ENCODE data around the gene HTD2.
A peak's percentile ranks its signal among the peaks of the same experiment; 100 is the strongest.
"Not testable (repeated sequence)": the region's sequence is repeated elsewhere in the genome, so short reads cannot be mapped to it uniquely, and the experiment has no call there.

HTD2 gene

DNA sequence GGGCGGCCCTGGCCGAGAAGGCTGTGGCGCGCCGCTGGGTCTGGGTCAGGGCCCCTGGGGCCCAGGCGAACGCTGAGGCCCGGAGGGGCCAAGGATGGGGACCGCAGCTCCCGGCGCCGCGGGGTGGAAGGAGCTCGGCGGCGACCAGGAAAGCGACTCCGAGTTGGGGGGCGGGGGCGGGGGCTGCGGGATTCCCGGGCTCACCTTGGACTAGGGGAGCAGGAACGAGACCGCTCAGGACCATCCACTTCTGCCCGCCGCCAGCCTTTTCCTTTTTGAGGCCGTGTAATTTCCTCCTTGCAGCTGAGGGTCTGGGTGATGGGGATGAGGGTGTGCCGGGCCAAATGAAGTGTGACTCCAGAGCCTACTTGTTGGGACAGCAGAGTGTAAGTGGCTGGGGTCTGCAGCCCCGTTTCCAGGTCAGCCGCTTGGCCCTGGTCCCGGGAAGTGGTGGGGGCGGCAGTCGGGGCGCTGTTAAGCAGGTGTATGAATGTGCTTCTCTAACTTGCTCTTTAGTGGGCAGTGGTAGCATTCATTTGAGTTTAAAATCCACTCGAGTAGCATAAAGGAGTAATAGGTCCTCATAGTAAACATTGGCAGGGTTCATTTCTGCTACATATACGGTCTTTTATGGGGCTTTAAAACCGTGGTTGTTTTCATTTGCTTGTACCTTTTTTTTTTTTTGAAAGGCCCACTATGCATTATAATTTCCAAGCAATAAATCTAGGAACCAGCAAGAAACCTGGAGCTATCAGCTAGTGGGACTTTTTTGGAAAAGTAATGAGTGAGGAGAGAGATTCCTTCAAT lies 27.1 kb downstream of the HTD2 start:
- peak; percentile 39 for DNase-seq

DNA sequence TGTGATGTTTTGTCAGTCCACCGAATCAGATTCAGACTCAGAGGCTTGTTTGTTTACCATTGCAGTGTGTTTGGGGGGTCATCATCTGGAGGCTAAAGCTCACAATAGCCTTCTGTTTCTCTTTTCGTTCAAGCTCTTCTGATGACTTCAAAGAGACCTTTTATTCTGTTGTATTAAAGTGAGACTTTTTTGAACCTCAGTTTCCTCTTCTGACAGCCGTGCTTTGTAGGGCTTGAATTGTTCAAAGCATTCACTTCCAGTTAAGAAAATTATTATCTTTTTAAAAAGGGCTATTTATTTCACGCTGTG lies 27.6 kb downstream of the HTD2 start:
- DNase-seq = peak; percentile 79

DNA sequence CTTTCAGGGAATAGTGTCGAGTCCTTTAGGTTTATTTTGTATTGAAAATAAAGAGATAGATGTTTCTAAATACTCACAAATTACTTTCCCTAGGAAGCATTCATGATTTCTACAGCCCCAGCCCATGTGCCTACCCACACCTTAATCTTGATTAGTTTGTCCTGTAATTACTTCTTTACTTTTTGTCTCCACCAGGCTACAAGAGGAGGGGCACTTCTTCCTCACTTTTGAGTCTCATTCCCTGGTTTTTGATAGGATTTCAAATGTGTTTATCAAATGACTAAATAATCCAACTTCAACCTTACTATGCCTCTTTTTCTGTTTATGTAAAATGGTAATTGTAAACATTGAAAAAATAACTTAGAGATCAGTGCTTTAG lies 28.2 kb downstream of the HTD2 start:
- DNase-seq = no peak

DNA sequence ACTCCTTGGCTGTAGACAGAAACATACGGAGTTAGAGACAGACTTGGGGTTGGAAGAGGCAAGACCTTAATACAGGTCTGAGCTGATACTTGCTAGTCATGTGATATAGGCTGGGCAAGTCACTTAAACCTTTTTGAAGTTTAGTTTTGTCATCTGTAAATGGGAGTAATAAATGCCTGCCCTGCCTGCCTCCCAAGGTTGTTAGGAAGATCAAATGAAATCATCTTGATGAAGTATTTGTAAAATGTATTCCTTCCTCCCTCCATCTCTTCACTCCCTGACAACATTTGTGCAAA lies 29.3 kb downstream of the HTD2 start:
- no peak for DNase-seq

DNA sequence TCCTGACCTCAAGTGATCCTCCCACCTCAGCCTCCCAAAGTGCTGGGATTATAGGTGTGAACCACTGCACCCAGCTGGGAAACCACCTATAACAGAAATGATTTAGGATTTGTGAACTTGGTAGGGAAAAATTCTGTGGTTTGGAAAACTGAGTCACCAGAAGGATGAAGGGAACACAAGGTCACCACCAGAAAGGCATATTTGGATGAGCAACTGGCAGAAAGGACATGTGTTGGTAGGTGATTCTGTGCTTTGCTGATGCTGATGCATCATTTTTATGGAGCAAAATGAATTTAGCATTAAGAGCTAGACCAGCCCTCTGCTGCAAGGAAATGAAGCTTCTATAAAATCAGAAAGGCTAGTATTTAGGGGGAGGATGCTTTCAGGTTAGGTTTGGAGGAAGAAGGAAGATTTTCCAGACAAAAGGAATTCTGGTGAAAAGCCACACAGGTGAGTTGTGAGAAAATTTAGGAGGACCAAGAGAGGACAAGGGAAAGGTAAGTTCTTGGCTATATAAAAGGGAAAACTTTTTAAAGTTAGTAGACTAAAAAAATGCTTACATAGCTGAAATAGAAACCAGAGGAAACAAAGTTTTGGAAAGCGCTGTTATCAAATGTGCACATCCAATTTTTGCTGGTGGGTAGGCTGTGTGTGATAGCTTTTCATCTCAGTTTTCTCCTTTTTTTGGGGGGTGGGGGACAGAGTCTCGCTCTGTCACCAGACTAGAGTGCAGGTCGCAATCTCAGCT lies 30.0 kb downstream of the HTD2 start:
- DNase-seq = no peak

DNA sequence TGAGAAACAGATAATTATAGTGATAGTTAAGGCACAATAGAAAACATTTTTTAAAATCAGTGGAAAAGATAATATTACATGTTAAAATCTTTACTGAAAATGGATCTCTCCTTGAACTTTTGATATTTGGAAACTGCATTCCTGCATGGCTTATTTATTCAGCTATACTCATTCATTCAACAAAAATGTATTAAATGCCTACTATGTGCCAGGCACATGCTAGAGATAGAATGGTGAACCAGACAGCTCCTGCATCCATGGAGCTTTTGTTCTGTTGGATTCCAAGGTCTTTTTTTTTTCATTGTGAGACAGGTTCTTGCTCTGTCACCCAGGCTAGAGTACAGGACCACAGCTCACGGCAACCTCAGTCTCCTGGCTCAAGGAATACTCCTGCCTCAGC lies 30.9 kb downstream of the HTD2 start:
- no peak for DNase-seq

DNA sequence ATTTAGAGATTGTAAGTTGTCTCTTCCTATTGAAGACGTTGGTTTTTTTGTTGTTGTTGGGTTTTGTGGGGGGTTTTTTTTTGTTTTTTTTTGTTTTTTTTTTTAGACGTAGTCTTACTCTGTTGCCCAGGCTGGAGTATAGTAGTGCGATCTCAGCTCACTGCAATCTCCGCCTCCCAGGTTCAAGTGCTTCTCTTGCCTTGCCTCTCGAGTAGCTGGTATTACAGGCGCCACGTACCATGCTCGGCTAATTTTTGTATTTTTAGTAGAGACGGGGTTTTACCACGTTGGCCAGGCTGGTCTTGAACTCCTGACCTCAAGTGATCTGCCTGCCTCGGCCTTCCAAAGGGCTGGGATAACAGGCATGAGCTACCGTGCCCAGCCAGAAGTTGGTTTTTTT lies 32.8 kb downstream of the HTD2 start:
- not testable (repeated sequence) for DNase-seq

DNA sequence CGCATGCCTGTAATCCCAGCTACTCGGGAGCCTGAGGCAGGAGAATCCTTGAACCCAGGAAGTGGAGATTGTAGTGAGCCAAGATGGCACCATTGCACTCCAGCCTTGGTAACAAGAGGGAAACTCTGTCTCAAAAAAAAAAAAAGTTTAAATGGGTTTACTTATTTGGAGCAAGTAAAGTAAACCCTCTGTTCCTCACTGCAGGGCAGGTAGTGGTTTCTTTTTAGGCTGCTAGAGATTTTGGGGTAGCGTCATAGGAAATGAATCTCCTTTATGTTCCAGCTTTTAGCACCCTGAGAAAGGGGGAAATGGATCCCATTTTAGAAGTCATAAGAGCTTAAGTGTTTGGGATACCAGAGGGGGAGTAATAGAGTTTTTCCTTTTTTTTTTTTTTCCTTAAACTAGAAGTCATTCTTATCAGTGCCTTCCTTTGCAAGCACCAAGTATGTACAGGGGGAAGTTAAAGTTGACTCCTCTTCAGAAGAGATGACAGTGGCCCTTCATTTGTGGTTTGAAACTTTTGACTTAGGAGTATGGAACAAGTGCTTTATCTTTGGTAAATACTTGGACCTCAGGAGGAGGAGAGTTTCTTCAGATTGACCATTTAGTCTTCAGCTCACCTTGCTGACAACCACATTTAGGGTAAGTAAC lies 34.4 kb downstream of the HTD2 start:
- no peak for DNase-seq

DNA sequence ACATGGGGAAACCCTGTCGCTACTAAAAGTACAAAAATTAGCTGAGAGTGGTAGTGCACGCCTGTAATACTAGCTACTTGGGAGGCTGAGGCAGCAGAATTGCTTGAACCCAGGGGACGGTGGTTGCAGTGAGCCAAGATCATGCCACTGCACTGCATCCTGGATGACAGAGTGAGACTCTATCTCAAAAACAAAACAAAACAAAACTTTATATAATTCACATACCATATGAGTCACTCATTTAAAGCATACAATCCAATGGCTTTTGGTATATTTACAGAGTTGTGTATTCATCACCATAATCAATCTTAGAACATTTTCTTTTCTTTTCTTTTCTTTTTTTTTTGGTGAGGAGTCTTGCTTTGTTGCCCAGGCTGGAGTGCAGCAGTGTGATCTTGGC lies 35.1 kb downstream of the HTD2 start:
- DNase-seq = no peak

DNA sequence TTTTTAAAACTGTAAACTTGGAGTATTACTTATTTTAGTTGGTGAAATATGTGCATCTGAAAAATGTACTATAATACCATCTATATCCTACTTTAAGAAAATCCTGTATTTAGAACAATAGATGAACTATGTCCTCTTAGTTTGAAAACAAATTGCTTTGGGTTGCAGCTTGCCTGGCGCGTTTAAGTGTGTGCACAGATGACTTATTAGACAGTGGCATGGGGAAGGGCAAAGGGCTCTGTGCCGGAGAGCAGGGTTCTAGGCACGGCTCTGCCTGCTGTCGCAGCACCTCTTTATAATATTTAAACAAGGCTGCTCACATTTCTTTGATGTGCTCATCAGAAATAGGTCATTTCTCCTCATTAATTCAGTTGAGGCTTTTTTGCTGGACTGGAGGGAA lies 36.4 kb downstream of the HTD2 start:
- peak; percentile 28 for DNase-seq

DNA sequence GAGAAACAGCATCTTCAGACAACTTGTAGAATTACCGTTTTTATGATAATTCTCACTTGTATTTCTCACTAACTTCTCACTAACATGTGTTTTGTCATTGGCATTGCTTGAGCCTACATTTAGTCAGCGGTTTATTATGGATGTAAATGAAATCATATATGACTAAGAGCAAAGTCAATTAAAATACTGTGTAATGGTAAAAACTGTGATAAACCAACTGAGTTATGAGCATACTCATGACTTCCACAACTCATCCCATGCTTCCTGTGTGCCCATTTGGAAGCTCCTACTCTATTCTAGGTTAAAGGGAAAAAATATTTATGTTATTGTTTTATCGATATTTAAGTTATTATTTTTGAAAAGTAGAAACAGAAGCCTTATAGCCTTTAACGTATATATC lies 39.1 kb downstream of the HTD2 start:
- no peak for DNase-seq

DNA sequence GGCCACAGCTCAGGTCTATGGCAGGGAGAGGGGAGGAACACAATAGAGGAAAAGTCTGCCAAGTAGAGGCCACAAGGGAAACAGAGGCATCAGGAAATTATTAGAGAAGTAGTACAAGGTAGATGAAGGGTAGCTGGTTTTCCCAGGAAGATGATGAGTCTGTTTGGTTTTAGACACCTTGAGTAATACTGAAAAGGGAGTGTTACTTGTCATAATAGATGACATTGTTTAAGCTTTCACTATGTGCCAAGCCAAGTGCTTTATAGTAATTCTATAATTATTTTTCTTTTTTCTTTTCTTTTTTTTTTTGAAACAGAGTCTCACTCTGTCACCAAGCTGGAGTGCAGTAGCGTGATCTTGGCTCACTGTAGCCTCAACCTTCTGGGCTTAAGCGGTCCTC lies 40.0 kb downstream of the HTD2 start:
- DNase-seq = no peak

DNA sequence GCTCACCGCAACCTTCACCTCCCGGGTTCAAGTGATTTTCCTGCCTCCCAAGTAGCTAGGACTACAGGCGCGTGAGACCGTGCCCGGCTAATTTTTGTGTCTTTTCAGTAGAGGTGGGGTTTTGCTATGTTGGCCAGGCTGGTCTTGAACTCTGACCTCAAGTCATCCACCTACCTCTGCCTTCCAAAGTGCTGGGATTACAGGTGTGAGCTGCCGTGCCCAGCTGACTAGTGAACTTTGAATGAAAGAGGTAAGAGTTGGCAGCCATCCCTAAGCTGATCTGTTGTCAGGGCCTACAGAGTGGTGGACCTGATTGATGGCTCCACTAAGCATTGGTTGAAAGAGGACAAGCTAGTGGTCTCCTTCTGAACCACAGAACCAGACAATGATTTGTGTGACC lies 41.7 kb downstream of the HTD2 start:
- DNase-seq = no peak

DNA sequence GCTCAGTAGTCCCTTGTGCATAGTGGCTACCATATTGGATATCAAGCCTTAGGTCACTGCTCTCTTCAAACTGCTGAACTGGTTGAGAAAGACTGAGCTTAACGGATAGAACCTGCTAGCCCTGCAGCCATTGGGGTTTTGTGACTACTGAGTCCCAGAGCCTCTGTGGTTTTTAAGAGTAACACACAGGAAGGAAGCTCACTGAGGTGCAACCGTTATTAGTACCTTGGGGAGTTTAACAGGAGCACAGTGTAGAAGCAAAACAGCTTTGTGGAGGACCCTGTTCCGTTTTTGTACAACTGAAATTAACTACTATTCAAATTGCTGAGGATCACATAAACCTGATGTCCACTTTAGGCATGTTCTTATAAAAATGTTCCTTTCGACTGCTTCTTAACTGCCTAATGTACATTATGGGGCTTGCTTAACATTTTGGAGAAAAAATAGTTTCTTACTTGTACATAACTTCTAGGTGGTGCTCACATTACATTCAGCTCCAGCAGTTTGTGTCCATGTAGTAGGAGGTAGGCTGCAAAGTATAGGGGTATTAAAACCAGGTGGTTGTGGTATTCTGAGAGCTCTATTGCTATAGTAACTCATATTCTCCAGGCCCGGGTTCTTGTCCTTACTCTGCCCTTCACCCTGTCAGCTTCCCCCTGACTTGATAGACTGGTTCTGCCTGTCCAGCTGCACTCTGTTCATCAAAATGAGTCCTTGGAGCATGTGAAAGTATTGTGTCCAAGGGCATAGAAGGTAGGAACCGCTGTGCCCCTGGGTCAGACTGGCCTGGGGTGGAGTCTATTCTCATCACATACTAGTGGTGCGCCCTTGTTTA lies 43.7 kb downstream of the HTD2 start:
- no peak for DNase-seq

DNA sequence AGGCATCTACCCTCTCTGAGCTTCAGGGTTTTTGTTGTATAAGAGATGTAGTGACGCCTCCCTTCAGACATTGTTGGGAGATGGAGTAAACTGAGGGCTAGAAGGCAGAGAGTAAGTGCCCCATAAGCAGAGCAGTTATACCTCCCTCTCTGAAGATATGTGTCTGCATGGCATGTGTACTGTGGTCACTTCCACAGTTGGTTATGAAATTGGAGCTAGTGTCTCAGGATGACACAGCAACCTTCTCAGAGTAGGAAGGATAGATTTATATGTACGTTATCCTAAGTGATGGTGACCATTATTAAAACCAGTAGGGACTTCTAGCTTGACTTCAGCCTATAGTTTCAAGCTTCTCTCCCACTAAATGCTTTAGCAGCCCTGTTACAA lies 44.3 kb downstream of the HTD2 start:
- DNase-seq = no peak

DNA sequence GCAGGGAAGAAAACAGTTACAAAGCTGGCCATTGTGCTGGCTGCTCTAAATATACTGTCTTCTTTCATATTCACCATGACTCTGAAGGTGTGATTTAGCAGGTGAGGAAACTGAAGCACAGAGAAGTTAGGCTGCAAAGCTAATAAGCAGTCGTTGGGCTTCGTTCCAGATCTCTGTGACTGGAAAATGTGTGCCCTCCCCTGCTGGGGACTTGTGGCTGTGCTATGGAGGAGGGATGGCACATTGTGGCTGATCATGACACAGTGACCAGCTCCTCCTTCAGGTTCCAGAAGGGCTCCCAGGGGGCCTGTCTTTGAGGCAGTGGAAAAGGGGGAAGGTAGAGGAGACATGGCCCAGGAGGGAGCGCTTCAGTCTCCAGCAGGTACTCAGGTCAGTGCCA lies 45.6 kb downstream of the HTD2 start:
- DNase-seq = no peak

DNA sequence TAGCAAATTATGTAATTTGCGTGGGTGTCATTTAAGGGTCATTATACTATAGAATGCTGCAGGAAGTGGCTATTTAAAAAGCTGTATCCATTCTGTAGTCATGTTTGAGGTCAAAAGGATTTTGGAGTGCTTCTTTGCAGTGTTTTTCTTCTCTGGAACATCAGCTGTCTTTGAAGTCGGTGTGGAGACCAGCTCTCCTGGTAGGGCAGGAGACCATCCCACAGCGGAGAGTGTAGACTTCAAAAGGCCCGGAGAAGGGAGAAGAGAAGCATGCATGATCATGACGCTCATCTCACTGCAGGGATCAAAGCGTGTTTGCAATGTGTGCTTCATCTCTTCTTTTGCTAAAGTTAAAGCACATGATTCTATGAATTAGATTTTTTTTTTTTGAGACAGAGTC lies 46.3 kb downstream of the HTD2 start:
- DNase-seq = no peak

DNA sequence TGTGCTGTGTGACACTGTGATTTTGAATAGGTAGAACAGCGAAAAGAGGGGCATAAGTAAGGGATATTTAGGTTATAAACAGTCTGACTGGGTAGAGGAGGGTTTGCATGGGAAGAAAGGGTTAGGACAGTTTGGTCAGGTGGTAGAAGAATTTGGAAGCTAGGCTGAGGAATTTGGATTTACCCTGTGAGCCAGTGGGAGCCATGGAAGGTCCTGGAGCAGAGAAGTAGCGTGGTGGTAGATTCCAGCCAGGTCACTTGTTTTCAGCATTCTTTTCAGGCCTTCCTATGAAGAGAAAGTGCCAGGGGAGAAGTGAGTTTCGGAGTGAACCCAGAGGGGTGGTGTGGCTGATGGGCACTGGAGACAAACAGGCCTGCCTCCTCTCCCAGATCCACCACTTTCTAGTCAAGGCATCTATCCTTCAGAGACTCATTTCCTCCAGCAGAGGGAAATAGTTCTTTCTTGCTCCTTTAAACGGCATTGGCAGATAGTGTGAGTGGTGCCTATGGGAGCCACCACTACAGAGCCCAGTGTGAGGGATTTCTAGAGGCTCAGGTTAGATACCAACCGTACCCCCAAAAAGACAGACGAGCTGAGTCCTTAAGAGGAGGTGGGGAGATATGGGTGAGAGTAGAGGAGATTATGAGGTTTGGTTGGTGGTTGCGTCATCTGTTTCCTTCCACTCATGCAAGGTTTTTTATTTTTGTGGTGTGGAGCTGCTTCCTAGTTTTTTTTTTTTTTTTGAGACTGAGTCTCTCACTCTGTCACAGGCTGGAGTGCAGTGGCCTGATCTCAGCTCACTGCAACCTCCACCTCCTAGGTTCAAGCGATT lies 47.6 kb downstream of the HTD2 start:
- no peak for DNase-seq

DNA sequence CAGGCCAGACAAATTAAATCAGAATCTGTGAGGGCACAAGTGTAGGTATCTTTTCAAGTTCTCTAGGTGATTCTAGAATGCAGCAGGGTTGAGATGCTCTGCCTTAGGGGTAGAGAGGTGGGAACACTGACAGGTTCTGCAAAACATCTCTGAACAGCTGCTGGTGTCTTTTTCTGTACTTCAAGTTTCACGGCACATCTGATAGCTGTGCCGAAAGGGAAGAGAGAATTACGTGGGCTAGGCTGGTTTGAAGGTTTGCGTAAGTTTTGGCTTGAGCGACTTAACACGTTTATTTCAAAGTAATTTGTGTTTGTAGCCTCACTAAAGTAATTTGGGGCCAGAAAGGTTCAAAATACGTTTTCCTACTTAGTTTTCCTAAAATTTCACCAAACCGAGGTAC lies 48.9 kb downstream of the HTD2 start:
- DNase-seq = no peak

DNA sequence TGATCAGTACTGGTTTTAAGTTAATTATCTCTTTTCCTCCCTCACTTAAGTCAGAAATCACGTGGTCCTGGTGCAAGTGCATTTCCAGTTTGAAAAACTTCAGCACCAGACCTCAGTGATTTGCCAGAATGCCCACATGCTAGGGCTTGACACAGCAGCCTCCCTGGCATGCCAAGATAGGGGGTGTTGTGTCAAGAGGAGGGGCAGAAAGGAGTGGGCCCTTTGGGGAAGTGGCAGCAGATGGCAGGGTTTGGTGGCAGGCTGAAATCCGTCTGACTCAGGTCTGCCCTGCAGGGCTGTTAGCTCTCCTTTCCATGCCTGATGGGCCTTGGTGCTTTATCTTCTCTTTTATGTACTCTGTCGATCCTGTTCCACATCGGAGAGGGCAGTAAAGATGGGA lies 49.7 kb downstream of the HTD2 start:
- DNase-seq = no peak

DNA sequence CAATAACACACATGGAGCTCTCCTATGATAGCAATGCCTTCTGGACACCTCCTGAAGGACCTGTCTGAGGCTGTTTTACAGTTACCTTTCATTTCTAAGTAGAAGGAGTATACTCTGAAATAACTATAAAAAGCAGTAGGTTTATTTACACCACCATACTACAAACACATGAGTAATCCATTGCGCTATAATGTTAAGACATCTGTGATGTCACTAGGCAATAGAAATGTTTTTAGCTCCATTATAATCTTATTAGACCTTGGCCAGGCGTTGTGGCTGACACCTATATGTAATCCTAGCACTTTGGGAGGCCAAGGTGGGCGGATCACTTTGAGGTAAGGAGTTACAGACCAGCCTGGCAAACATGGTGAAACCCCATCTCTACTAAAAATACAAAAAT lies 51.1 kb downstream of the HTD2 start:
- DNase-seq = no peak

DNA sequence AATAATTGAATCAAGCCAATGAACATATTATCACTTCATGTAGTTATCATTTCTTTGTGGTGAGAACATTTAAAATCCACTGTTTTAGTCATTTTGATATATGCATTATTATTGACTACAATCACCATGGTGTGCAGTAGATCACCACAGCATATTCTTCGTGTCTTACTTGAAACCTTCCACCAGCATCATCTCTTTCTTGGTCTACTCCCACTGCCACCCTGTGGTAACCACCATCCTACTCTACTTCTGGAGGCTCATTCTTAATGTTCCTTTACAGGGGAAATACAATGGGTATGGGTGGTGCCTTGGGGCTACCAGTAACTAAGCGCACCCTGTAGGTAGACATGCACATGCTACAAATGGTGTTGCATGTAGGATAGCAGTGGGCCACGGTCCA lies 51.8 kb downstream of the HTD2 start:
- no peak for DNase-seq

DNA sequence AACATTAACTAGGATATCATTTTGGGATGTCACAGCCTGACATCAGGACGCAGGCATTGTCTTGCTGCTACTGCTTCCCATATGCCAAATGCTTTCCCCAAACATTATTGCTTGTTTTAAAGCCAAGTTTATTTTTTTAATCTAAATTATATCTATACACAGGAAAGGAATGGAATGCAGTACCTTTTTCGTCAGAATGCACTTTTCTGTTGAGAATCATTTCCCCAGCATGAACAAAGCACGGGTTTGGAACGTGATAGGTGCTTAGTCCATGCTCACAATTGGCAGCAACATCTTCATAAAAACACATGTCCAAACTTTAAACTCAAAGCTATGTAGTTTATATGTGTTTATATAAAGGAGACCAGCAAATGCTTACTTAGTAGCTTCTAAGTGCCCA lies 52.5 kb downstream of the HTD2 start:
- DNase-seq = no peak

All from midbrain (tissue), 1 donor.